Keratinocyte (primary cell): ENCODE results near the gene UCN2.

ENCODE experiments used
- CTCF ChIP-seq, 3 experiments: IDR thresholded peaks in 1 of 3; conservative IDR thresholded peaks in 1 of 3; optimal IDR thresholded peaks in 1 of 3; 2 replicates in 2 of 3; 3 replicates in 1 of 3; pipeline versions ENCODE3 to v1.5.1; 2011; ENCODE audit warnings: low read length in 3 of 3, mild to moderate bottlenecking in 3 of 3, moderate library complexity in 2 of 3, control low read depth in 1 of 3, inconsistent platforms in 1 of 3; ENCODE audit not compliant: insufficient read depth in 2 of 3; ENCODE audit errors: extremely low read depth in 1 of 3
- EZH2 ChIP-seq: IDR thresholded peaks from one replicate; pipeline ENCODE4 v1.6.1; 2012; ENCODE audit warnings: inconsistent platforms, mild to moderate bottlenecking, low read length, moderate library complexity

DNA sequence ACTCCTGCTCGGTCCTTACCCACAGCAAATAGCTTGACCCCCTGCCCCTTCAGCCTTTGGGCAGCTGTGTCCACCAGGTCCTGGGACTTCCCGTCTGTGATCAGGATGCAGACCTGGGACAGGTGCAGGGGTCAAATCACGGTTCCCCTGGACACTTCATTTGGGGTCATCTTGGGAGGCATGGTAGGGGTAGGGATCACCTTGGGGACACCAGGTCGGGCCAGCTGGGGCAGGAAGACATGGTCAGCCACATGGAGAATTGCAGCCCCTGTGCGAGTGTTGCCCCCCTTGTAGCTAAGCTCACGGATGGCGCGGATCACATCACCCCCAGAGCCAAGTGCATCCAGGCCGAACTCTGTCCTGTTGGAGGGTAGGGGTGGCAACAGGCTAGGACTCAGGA lies 29.8 kb upstream of the UCN2 start:
- TF ChIP-seq CTCF (optimal IDR thresholded peaks at IDR 0.05 in 1 of 3, IDR thresholded peaks at IDR 0.05 in 1 of 3, conservative IDR thresholded peaks at IDR 0.05 in 1 of 3; ENCODE audit: extremely low read depth in 1 of 3, insufficient read depth in 2 of 3, low read length in 3 of 3) = no peak
- no peak for TF ChIP-seq EZH2
